Heart right ventricle (tissue), 16 donors: Measurements from ENCODE around the gene TPP1. TPM values are rescaled to one million over a fixed set of nuclear protein-coding genes. Genes with fewer than 3 reads are reported as not detected.

Experiments
- ATAC-seq, 8 donors: fragments of 200-7000 bp; cut with Tn5 transposase; one replicate each; pipeline ENCODE4 v1.9.1; 2020; ENCODE audit warnings: mild to moderate bottlenecking in 8 of 8, moderate library complexity in 8 of 8, moderate number of reproducible peaks in 1 of 8
- DNase-seq, 2 donors: peaks; one replicate each; pipeline ENCODE4 v3.0.0-alpha.2; 2020
- H3K27ac ChIP-seq, 10 donors: fragments of 200-600 bp; sonication (generic) in 2 of 10; one replicate each; pipeline versions ENCODE4 v1.5.0 to v1.8.0; 2020 to 2022; ENCODE audit warnings: mild to moderate bottlenecking in 3 of 10
- H3K27me3 ChIP-seq, 7 donors: fragments of 200-600 bp; one replicate each; pipeline ENCODE4 v1.8.0; 2021 to 2022; ENCODE audit warnings: mild to moderate bottlenecking in 2 of 7
- H3K36me3 ChIP-seq, 9 donors: fragments of 200-600 bp; sonication (generic) in 1 of 9; one replicate each; pipeline versions ENCODE4 v1.5.0 to v1.8.0; 2020 to 2022; ENCODE audit warnings: mild to moderate bottlenecking in 2 of 9
- H3K4me1 ChIP-seq, 9 donors: fragments of 200-600 bp; sonication (generic) in 1 of 9; one replicate each; pipeline versions ENCODE4 v1.5.0 to v1.8.0; 2020 to 2022; ENCODE audit warnings: mild to moderate bottlenecking in 4 of 9
- H3K4me3 ChIP-seq, 10 donors: fragments of 200-600 bp; sonication (generic) in 2 of 10; one replicate each; pipeline versions ENCODE4 v1.5.0 to v1.8.0; 2020 to 2022; ENCODE audit warnings: mild to moderate bottlenecking in 7 of 10, moderate library complexity in 2 of 10
- H3K9me3 ChIP-seq, 11 donors: fragments of 200-600 bp in 10 of 11; sonication (generic) in 2 of 11; one replicate each; pipeline versions ENCODE4 v1.5.0 to v1.8.0; 2013 to 2022; ENCODE audit warnings: mild to moderate bottlenecking in 2 of 11, control low read depth in 1 of 11, moderate library complexity in 1 of 11
- CTCF ChIP-seq, 9 donors: fragments of 200-600 bp; sonication (generic) in 2 of 9; IDR thresholded peaks; one replicate each; pipeline versions ENCODE4 v1.5.0 to v1.8.0; 2021 to 2022; ENCODE audit warnings: antibody characterized with exemption in 9 of 9, mild to moderate bottlenecking in 5 of 9, moderate library complexity in 1 of 9
- WGBS, 2 donors: extraction: QIAGEN DNeasy Blood & Tissue Kit; methylation state at CpG; one replicate each; pipeline ENCODE4 v1.1.7; 2013; ENCODE audit warnings: inconsistent platforms in 1 of 2; 5-methylcytosine and 5-hydroxymethylcytosine counted together
- intact Hi-C, 10 donors: fragments of 100-400 bp; cut with DNase I; formaldehyde crosslinking; loops; one replicate each; pipeline versions ENCODE4 v1.11.1 to v1.14.2; 2022
- polyA plus RNA-seq, 2 donors: library from polyadenylated mRNA; stranded (reverse); fragments of 200-250 nt; gene quantifications; one replicate each; pipeline ENCODE4 v1.2.3, GENCODE V29; 2013
- total RNA-seq, 10 donors: library from RNA; stranded (reverse); fragmentation: NEBNext Ultra II Directional in 3 of 10; extraction: Animal tissue kit (Norgen Biotek cat#: 25700) in 3 of 10; gene quantifications; one replicate each; pipeline versions ENCODE4 v1.2.1 to v1.2.4, GENCODE V29; 2021 to 2023
- donor health status: Arrhythmogenic right ventricular cardiomyopathy.
- donor health status: ischemic (EF 13 %, LVEDD 7.1; RV severe dilation, severe dysfunction).
- donor health status: healthy with polysubstance abuse.
- donor health status: DM: no; HTN: yes; CAD: no.
- donor health status: DM: no; HTN: no; CAD: no.
- donor health status: ischemic (EF 25% LVEDD 6.9; RV normal size, moderate dysfunction).
- donor health status: ischemic (EF 25% LVEDD 5.7; RV mildly dilated, moderate dysfunction).
- donor health status: healthy.
- donor health status: DM: yes; HTN: yes; CAD: no.
- donor health status: Ischemic cardiomyopathy.
- donor health status: ischemic (EF 35%, LVEDD 5.7; RV mildly dilated, moderate dysfunction).
- donor health status: nonischemic (EF 11% LVEDD 7.7; RV severe dilation, severe dysfunction).
- donor health status: DM: yes; HTN: yes; CAD: no.
- donor health status: PGD.
- donor health status: ischemic (EF 29% LVEDD 5.4; RV normal size, mild dysfunction).
- donor health status: nonischemic (EF 23%, LVEDD 6.1; RV moderate dilation, normal function).

The TPP1 gene
- total and polyA plus RNA-seq, 12 donors: 31.9 to 132 (median 66.2) TPM

- H3K36me3 ChIP-seq: no peaks in the 10 kb centered on the region
- ATAC-seq (peak; percentile 35 to 72 (median 54)), DNase-seq (peak; percentile 41 to 45)
- H3K9me3 ChIP-seq: no peaks in the 10 kb centered on the region
- peak overlapping the region in 9 of 10 donors; percentile 40 to 61 (median 57) for H3K4me3 ChIP-seq
- no peak for TF ChIP-seq CTCF (IDR thresholded peaks at IDR 0.05)
- peaks cover 0 to 26% (median 0%) of the 10 kb centered on the region in 7 donors for H3K27me3 ChIP-seq
- peaks cover 8 to 64% (median 21%) of the 10 kb centered on the region in 9 donors for H3K4me1 ChIP-seq
- intact Hi-C loops: no loop called here
- H3K27ac ChIP-seq: peak overlapping the region; percentile 33 to 91 (median 81)
- 1 to 3% methylated on average over 60 to 84 of the region's 84 CpGs for WGBS, 2 donors
These were observed 36.0 kb upstream of the TPP1 start for GRCh38 chr11:6655020-6655789.

- intact Hi-C loops: loop anchor here in 1 of 10 donors (5.0 kb wide), 1 partner anchor 42 kb away; the partner anchor contains the start of gene TAF10
- ATAC-seq (peak; percentile 40 to 69 (median 54)), DNase-seq (peak; percentile 47 to 59)
- peak overlapping the region in 9 of 10 donors; percentile 40 to 61 (median 57) for H3K4me3 ChIP-seq
- no peak for TF ChIP-seq CTCF (IDR thresholded peaks at IDR 0.05)
- no peaks in the 10 kb centered on the region for H3K36me3 ChIP-seq
- H3K27me3 ChIP-seq: peaks cover 0 to 24% (median 0%) of the 10 kb centered on the region in 7 donors
- H3K27ac ChIP-seq: peak overlapping the region; percentile 33 to 91 (median 81)
- H3K9me3 ChIP-seq: no peaks in the 10 kb centered on the region
- WGBS, 2 donors: 30 to 33% methylated on average over 9 of the region's 9 CpGs
- H3K4me1 ChIP-seq: peaks cover 8 to 67% (median 21%) of the 10 kb centered on the region in 9 donors
These were observed 35.2 kb upstream of the TPP1 start for GRCh38 chr11:6654281-6655019.

- H3K36me3 ChIP-seq: no peaks in the 10 kb centered on the region
- H3K4me3 ChIP-seq: no peak overlapping the region
- no peak for DNase-seq
- no peak for TF ChIP-seq CTCF (IDR thresholded peaks at IDR 0.05)
- no peaks in the 10 kb centered on the region for H3K9me3 ChIP-seq
- H3K4me1 ChIP-seq: peaks cover 8 to 74% (median 26%) of the 10 kb centered on the region in 9 donors
- intact Hi-C loops: loop anchor here in 1 of 10 donors (5.0 kb wide), 1 partner anchor 41 kb away; the partner anchor contains the start of gene TAF10
- ATAC-seq: no peak
- peaks cover 0 to 24% (median 0%) of the 10 kb centered on the region in 7 donors for H3K27me3 ChIP-seq
- H3K27ac ChIP-seq: peak overlapping the region in 1 of 10 donors; percentile 91
- 92 to 93% methylated on average over 2 of the region's 2 CpGs for WGBS, 2 donors
These were observed 34.4 kb upstream of the TPP1 start for GRCh38 chr11:6653656-6654055.

GRCh38 chr11:6653097-6653496 is 33.9 kb upstream of the TPP1 start:
- no peak for ATAC-seq

More at GRCh38 chr11:6653097-6653496, 33.9 kb upstream of the TPP1 start:
- Histone ChIP-seq H3K27me3 (peaks cover 0 to 24% (median 0%) of the 10 kb centered on the region in 7 donors), H3K27ac (peak overlapping the region in 3 of 10 donors; percentile 2 to 94 (median 18)), H3K4me1 (peaks cover 8 to 79% (median 32%) of the 10 kb centered on the region in 9 donors), H3K9me3 (no peaks in the 10 kb centered on the region), H3K36me3 (no peaks in the 10 kb centered on the region), H3K4me3 (no peak overlapping the region)
- no peak for TF ChIP-seq CTCF (IDR thresholded peaks at IDR 0.05)
- no peak for DNase-seq
- WGBS, 2 donors: 90 to 96% methylated on average over 1 of the region's 1 CpG
- intact Hi-C loops: loop anchor here in 1 of 10 donors (5.0 kb wide), 1 partner anchor 41 kb away; the partner anchor contains the start of gene TAF10
